ENCODE results near the gene RIGI.
"Not testable (repeated sequence)": the region's sequence is repeated elsewhere in the genome, so short reads cannot be mapped to it uniquely, and the experiment has no call there.

Gene RIGI

GRCh38 chr9:32525709-32526030, 326 bp downstream of the RIGI start:
- no peak for DNase-seq

GRCh38 chr9:32524892-32525708, 896 bp downstream of the RIGI start:
- no peak for DNase-seq

DNA sequence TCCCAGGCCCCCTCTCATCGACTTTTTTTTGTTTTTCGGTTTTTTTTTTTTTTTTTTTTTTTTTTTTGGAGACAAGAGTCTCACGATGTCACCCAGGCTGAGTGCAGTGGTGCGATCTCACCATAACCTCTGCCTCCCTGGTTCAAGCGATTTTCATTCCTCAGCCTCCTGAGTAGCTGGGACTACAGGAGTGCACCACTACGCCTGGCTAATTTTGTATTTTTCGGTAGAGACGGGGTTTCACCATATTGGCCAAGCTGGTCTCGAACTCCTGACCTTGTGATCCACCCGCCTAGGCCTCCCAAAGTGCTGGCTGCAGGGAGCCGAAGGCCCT, 1.5 kb downstream of the RIGI start:
- not testable (repeated sequence) for DNase-seq

DNA sequence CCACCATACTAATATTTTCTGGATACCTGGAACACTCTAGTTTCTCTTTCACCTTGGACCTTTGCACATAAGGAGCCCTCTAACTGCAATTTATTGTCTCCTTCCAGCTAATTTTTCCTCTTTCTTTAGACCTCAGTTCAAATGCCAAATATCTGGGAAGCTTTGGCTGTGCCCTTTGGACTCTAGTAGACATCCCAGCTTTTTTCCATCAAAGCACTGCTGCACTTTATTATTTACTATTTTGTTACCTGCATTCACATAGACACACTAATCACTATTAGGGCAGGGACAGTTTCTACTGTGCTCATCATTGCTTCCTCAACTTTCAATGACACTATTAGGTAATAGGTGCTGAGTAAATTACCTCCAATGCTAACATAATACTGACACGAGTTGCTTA, 2.1 kb downstream of the RIGI start:
- DNase-seq = no peak

DNA sequence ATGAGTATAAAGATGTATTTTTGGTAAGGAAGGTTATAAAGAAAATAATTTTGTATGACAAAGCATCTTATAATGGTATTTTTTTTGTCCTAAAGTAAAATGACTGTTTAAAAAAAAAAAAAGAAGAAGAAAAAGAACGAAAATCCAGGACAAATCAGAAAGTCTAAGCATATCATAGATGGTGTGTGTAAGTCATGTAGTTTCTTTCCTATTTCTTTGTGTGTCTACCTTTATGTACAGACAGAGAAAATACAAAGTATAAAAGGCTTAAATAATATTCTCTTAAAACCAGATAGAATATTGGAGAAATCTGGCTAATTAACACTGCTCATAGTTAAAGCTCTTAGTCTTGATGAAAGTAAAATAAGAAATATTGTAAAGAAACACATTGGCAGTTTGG, 7.7 kb downstream of the RIGI start:
- DNase-seq = no peak

DNA sequence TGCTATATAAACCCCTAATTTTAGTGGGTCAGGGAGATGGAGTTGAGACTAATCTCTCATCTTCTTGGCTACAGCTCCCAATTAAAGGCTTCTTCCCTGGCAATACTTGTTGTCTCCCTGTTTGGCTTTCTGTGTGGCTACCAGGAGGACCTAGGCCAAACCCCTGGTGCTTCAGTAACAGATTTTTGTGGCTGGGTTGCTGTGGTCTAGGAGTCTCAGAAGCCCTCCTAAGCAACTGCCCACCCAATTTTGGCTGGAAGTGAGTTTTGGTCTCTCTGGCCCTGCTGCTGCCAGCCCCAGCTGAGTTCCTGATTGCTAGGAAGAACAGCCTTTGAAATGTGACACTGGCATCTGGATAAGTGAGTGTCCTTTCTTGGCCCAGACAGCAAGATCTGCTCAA, 9.8 kb downstream of the RIGI start:
- DNase-seq = no peak

- no peak for DNase-seq
These were observed 17.3 kb downstream of the RIGI start for GRCh38 chr9:32508728-32509127.

GRCh38 chr9:32503008-32503407, 23.0 kb downstream of the RIGI start:
- no peak for DNase-seq

GRCh38 chr9:32502464-32502863, 23.5 kb downstream of the RIGI start:
- no peak for DNase-seq

GRCh38 chr9:32501868-32502267, 24.1 kb downstream of the RIGI start:
- no peak for DNase-seq

GRCh38 chr9:32500768-32501167, 25.2 kb downstream of the RIGI start:
- DNase-seq = no peak

- DNase-seq = no peak
These were observed 28.1 kb downstream of the RIGI start for GRCh38 chr9:32497921-32498320.

- no peak for DNase-seq
These were observed 35.4 kb downstream of the RIGI start for GRCh38 chr9:32490601-32491000.

- DNase-seq = no peak
These were observed 38.0 kb downstream of the RIGI start for GRCh38 chr9:32487981-32488380.

GRCh38 chr9:32486839-32487562, 39.0 kb downstream of the RIGI start:
- DNase-seq = no peak

GRCh38 chr9:32483343-32483742, 42.7 kb downstream of the RIGI start:
- DNase-seq = no peak

All from midbrain (tissue), 1 donor.